Measurements from ENCODE around the gene CD300H. TPM values are rescaled to one million over a fixed set of nuclear protein-coding genes. Genes with fewer than 3 reads are reported as not detected.

The CD300H gene
- total RNA-seq, 1 experiment from 2014 or later = not detected

DNA sequence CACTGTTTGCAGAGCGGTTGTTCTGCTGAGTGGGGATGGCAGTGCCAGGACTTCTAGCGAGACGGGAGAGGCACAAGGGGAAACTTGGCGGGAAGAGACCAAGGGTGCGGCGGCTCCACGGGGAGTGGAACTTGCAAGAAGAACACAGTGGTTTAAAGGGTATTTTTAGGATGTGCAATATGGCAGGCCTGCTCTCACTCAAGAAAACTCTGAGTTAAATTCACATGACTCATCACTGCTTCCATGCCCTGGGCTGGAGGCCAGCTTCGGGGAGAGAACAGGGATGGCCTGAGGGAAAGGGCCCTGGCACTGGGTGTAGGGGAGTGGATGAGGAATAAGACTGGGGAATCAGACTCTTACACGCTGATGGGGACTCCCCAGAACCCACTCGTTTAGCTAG lies 38.1 kb upstream of the CD300H start:
- ATAC-seq = peak; percentile 47; the same call in 1 of the 2 replicates
- POLR2A ChIA-PET = interaction anchor here (1.0 kb wide), 1 partner anchor 15 kb away, joined by 3 read pairs; no protein-coding TSS in a partner anchor
- Histone ChIP-seq H3K4me3 (replicated peaks in 1 of 2; ENCODE audit: low read depth in 1 of 2, low read length in 2 of 2) (no peak overlapping the region), H3K36me3 (ENCODE audit: control insufficient read depth in 1 of 2, insufficient read depth in 2 of 2, low read length in 2 of 2) (no peaks in the 10 kb centered on the region), H3K4me1 (ENCODE audit: control insufficient read depth in 1 of 2, insufficient read depth in 2 of 2, low read length in 2 of 2) (peaks cover 0 to 8% of the 10 kb centered on the region in 2 experiments; a peak in 1 of 4 replicates), H3K9ac (ENCODE audit: low read length) (no peak overlapping the region), H3K27ac (ENCODE audit: low read depth, low read length) (no peak overlapping the region), H2AFZ (ENCODE audit: low read depth, low read length, poor library complexity, severe bottlenecking) (no peak overlapping the region), H3K27me3 (ENCODE audit: insufficient read depth, low read length) (peaks cover 65% of the 10 kb centered on the region), H3K79me2 (ENCODE audit: insufficient read depth, low read length) (no peaks in the 10 kb centered on the region), H4K20me1 (ENCODE audit: insufficient read depth) (no peaks in the 10 kb centered on the region), H3K9me2 (ENCODE audit: insufficient read depth) (no peaks in the 10 kb centered on the region), H3K4me2 (ENCODE audit: low read length) (no peak overlapping the region), H3K9me3 (ENCODE audit: control insufficient read depth in 1 of 2, insufficient read depth in 1 of 2, low read depth in 1 of 2, low read length in 2 of 2) (no peaks in the 10 kb centered on the region)
- intact Hi-C loops (cut with micrococcal nuclease) = loop anchor here (10.0 kb wide), 1 partner anchor 301 kb away; no protein-coding TSS in a partner anchor
- no peak for DNase-seq (ENCODE audit: low read depth, low spot score)
- TF ChIP-seq EZH2 (IDR thresholded peaks at IDR 0.05) = no peak
- no peak; the same call in 1 of the 2 replicates for TF ChIP-seq JUND (IDR thresholded peaks at IDR 0.05)
- TF ChIP-seq, protein P1, sequence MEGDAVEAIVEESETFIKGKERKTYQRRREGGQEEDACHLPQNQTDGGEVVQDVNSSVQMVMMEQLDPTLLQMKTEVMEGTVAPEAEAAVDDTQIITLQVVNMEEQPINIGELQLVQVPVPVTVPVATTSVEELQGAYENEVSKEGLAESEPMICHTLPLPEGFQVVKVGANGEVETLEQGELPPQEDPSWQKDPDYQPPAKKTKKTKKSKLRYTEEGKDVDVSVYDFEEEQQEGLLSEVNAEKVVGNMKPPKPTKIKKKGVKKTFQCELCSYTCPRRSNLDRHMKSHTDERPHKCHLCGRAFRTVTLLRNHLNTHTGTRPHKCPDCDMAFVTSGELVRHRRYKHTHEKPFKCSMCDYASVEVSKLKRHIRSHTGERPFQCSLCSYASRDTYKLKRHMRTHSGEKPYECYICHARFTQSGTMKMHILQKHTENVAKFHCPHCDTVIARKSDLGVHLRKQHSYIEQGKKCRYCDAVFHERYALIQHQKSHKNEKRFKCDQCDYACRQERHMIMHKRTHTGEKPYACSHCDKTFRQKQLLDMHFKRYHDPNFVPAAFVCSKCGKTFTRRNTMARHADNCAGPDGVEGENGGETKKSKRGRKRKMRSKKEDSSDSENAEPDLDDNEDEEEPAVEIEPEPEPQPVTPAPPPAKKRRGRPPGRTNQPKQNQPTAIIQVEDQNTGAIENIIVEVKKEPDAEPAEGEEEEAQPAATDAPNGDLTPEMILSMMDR (IDR thresholded peaks at IDR 0.05 in 2 of 3, conservative IDR thresholded peaks at IDR 0.05 in 1 of 3; ENCODE audit: borderline replicate concordance in 1 of 3, insufficient read depth in 1 of 3, low read depth in 2 of 3, low read length in 2 of 3) = no peak
- no peak for TF ChIP-seq POLR2AphosphoS5 (IDR thresholded peaks at IDR 0.05; ENCODE audit: low read depth, low read length)
- no peak for TF ChIP-seq SRF (IDR thresholded peaks at IDR 0.05; ENCODE audit: low read depth)
- no peak for TF ChIP-seq SIN3A (IDR thresholded peaks at IDR 0.05; ENCODE audit: low read depth)
- TF ChIP-seq POLR2A (IDR thresholded peaks at IDR 0.05; ENCODE audit: borderline replicate concordance, extremely low read depth, insufficient read depth, insufficient read length) = no peak
- no peak for TF ChIP-seq RAD21 (IDR thresholded peaks at IDR 0.05; ENCODE audit: low read depth)
- CTCF ChIA-PET = interaction anchor here (1.4 kb wide), 1 partner anchor 226 kb away, joined by 3 read pairs; no protein-coding TSS in a partner anchor
- no TSS peak for BruUV-seq (replicated peaks)
- RAD21 ChIA-PET (ENCODE audit: low non-redundant PET in 1 of 2, low total read pairs in 2 of 2, uncharacterized antibody in 2 of 2, unreplicated experiment in 2 of 2) = interaction anchor here in 1 of 2 experiments (0.6 kb wide), 1 partner anchor 107 kb away, joined by 3 read pairs; no protein-coding TSS in a partner anchor

Data from HCT116 (cell line).